Islet precursor cell (in vitro differentiated cells): ENCODE data around the gene SKIC2.
"Not testable (repeated sequence)": the region's sequence is repeated elsewhere in the genome, so short reads cannot be mapped to it uniquely, and the experiment has no call there.

Experiments
- DNase-seq: peaks from one replicate; pipeline ENCODE4 v3.0.0-alpha.2; 2018

The SKIC2 gene

GRCh38 chr6:31969712-31970603 lies 11.0 kb downstream of the SKIC2 start:
- DNase-seq, result no peak

DNA sequence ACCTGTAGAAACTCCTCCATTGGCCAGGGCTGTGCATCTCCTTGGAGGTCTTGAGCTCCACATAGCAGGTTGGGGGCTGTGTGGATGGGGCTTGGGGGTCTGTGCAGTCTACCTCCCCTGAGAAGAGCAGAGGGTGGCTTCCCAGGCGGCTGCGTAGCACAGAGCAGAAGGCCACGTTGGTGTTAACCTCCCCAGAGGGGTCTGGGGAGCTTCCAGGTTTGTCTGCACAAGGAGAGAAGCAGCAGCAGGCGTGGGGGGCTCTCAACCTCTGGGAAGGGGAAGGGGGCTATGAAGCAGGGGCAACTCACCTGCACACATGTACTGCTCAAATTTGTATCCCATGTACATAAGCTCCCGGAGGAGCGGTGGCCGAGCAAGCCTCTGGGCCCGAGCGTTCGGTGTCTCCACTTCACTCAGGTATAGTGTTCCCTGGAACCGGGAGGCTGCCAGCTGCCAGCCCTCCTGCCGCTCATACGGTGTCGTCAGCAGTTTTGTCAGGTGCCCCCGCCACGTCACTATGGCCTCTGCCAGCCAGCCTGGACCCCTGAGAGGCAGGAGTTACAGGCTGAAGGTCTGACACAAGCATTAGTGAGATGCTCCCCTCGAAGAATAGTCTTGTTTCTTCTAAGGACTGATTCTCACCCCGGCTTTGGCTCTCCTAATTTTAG lies 11.8 kb downstream of the SKIC2 start:
- DNase-seq, result no peak

GRCh38 chr6:31971279-31971992 lies 12.5 kb downstream of the SKIC2 start:
- no peak for DNase-seq

DNA sequence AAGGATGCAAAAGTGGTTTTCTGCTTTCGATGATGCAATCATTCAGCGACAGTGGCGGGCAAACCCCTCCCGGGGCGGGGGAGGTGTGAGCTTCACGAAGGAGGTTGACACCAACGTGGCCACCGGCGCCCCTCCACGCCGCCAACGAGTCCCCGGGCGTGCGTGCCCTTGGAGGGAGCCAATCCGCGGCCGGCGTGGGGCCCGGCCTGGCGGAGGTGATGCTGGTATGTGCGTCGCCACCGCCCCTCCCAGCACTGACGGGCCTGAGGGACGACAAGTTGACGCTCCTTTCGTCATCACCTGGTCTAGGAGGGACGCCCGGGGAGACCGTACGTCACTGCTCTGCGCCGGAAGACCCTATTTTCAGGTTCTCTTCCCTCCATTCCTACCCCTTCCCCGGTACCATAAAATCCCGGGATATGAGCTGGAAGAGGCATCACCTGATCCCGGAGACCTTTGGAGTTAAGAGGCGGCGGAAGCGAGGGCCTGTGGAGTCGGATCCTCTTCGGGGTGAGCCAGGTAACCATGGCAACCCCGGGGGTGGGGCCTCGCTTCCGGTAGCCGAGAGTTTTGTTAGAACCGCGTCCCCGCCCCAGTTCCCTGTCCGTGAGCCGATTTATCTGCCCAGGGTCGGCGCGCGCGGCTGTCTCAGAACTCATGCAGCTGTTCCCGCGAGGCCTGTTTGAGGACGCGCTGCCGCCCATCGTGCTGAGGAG lies 13.2 kb downstream of the SKIC2 start, which contains the start of gene DXO:
DXO (minus strand) TSS at position 146 of the 716 bp plus-strand sequence. CDS start 463 bp downstream, outside the sequence.
- DNase-seq, result peak; percentile 97

DNA sequence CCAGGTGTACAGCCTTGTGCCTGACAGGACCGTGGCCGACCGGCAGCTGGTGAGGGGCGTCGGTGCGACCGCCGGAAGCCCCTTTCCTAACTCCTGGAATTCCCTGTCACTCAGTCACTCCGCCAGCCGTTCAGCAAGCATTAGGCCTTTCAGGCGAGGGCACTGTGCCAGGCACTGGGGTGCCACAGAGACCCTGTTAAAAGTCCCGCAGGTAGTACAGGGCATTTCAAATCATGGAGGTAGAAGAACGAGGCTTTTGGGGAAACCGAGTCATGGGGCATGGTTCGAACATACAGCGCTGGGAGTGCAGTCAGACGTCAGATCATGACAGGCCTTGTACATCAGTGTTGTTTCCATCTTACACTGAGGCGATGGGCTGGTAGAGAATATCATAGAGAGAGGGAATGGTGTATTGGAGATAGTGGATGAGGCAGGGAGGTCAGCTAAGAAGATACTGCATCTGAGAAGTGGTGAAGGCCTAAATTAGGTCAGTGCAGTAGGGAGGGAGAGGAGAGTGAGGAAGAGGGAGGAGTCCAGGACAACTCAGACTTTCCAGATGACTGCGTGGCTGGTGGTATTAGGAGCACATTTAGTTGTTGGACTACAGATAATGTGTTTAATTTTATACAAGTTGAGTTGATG lies 13.9 kb downstream of the SKIC2 start:
- no peak for DNase-seq

GRCh38 chr6:31976065-31976464 lies 17.1 kb downstream of the SKIC2 start:
- DNase-seq, result not testable (repeated sequence)

- DNase-seq, result no peak
Measured at GRCh38 chr6:31977816-31978431, 18.9 kb downstream of the SKIC2 start.

- no peak for DNase-seq
Measured at GRCh38 chr6:31978831-31979230, 19.9 kb downstream of the SKIC2 start.

- no peak for DNase-seq
Measured at GRCh38 chr6:31979238-31979898, 20.4 kb downstream of the SKIC2 start.

DNA sequence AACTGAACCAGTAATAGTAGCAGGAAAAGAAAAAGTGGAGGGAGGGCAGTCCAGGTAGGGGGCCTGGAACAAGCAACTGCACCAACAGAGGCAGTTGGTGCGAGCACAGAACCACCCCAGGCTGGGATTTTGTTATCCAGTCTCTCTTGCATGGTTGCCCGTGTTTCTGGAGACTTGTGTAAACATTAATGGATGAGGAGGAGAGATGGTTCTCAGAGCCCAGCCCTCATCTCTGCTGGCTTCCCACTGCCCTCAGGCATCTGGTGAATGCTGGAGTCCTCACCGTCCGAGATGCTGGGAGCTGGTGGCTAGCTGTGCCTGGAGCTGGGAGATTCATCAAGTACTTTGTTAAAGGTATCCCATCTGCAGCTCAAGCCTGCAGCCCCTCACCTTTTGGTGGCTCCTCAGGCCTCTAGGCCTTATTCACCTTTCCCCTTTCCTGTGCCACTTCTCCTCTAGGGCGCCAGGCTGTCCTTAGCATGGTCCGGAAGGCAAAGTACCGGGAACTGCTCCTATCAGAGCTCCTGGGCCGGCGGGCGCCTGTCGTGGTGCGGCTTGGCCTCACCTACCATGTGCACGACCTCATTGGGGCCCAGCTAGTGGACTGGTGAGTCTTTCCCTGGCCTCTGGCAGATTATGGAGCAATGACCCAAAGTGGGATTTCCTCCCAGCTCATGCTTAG lies 21.4 kb downstream of the SKIC2 start:
- DNase-seq, result not testable (repeated sequence)

- DNase-seq, result not testable (repeated sequence)
Measured at GRCh38 chr6:31980998-31981397, 22.0 kb downstream of the SKIC2 start.

GRCh38 chr6:31981744-31982143 lies 22.8 kb downstream of the SKIC2 start, which contains the start of gene C4A:
Gene C4A (plus strand): TSS chr6:31982057. CDS start chr6:31982108, 51 bp downstream.
- not testable (repeated sequence) for DNase-seq

DNA sequence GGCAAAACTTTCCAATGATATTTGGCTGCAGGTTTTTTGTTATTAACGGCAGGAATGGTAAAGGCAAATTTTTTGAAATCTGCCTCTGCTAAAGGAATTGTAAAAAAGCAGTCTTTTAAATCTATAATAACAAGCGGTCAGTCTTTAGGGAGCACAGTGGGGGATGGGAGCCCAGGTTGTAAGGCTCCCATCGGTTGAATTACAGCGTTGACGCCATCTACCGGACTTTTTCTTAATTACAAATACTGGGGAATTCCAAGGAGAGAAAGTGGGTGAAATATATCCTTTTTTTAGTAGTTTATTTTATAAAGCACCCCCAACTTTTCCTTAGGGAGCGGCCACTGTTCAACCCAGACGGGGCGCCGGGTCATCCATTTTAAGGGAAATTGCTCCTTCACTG lies 30.4 kb downstream of the SKIC2 start:
- not testable (repeated sequence) for DNase-seq

- DNase-seq, result not testable (repeated sequence)
Measured at GRCh38 chr6:31994421-31994820, 35.4 kb downstream of the SKIC2 start.

DNA sequence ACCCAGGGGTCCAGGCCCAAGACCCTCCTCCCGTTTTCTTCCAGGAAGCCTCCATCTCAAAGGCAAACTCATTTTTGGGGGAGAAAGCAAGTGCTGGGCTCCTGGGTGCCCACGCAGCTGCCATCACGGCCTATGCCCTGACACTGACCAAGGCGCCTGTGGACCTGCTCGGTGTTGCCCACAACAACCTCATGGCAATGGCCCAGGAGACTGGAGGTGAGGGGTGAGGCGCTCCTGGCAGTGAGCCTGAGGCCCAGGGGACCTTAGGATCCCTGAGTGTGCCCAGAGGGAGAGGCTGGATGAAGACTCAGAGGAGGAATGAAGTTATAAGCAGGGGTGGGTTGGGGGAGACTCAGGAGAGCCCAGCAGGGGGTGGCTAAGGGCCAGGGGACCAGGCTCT lies 37.4 kb downstream of the SKIC2 start:
- DNase-seq, result not testable (repeated sequence)

- DNase-seq, result not testable (repeated sequence)
Measured at GRCh38 chr6:32002546-32003268, 43.7 kb downstream of the SKIC2 start.

DNA sequence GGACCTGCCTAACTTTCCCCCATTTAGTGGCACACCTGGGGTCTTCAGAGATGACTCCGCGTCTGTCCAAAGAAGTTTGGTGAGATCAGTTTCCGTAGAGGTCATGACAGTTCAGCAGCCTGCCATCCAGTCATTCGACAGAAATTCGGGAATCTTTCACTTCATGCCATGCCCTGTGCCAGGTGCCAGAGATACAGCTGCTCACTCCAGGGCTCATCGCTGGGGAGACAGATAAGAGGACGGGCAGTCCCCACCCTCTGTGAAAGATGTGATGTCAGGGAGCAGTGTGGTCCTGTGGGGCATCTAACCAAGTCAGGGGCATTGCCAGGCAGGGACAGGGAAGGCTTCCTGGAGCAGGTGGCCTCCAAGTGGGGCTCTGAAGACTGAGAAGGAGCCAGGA lies 44.3 kb downstream of the SKIC2 start:
- DNase-seq, result not testable (repeated sequence)

DNA sequence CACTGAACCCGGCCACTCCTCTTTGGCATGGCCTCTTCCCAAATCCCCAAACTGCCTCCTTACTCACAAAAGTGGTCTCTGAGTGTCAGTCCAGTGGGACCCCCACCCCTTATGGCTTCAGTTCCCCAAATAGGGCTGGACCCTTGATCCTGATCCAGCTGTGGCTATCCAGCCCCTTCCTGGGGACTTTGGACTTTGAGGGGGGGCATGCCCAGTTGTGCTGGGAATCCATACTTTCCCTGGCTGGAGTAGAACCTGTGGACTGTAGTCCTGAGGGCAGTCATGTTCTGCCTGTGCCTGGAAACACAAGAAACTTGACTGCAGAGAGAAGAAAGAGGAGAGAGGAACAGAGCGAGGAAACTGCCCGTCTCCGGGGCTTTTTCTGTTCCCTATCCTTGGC lies 45.4 kb downstream of the SKIC2 start:
- not testable (repeated sequence) for DNase-seq

DNA sequence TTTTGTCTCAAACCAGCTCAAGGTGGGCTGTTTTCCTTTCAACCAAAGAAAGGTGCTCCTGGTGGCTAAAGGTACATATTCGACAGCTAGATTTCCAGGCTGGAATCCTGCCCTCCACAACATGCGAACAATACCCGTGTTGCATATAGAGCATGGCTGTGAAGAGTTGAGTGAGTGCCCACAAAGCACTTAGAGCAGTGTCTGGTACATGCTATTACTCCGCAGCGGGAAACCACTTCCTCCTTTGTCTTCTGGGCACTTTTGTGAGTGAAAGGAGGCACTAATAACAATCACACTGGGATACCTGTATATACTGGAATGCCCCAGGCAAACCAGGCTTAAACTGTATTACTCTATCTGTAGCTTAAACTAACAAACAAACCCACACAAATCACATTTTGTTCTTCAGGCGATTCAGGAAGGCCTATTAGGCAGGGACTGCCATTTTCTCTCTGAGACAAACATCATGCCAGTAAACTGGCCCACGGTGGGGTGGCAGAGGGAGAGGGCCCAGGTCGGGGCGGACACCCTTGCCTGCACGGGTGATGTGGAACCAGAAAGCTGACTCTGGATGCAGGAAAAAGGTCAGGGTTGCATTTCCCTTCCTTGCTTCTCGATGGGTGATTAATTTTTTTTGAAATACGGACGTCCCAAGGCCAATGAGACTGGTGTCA lies 46.0 kb downstream of the SKIC2 start:
- not testable (repeated sequence) for DNase-seq
